Epithelial cell of prostate (primary cell): ENCODE measurements around the gene DPF3.

Source experiments
- DNase-seq: peaks from one replicate; pipeline ENCODE4 v3.0.0-alpha.2; 2011; ENCODE audit warnings: low read depth, low spot score
- H3K27ac ChIP-seq: fragments of 450-650 bp; 2 replicates; pipeline ENCODE4 v1.5.1; 2017; ENCODE audit warnings: mild to moderate bottlenecking

DPF3 gene

GRCh38 chr14:72594099-72594901, 299.6 kb downstream of the DPF3 start:
- DNase-seq: no peak
- H3K27ac ChIP-seq: no peak overlapping the region

DNA sequence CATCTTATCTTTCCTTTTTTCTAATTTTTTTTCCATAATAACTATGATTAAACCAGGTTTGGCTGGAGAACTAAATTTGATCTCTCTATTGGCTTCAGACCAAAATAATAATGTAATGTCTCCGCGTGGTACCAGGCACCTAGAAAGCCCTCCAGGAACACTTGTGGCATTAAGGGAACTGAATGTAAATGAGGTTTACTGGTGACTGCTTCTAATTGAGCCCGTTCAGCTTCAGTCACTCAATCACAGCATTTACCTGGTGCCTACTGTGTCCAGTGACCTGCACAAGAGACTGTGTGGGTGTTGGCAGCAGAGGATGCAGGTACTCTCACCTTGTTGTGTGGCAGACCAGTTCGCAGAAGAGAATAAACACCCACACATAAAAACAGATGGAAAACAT, 302.5 kb downstream of the DPF3 start:
- H3K27ac ChIP-seq: no peak overlapping the region
- DNase-seq: no peak

DNA sequence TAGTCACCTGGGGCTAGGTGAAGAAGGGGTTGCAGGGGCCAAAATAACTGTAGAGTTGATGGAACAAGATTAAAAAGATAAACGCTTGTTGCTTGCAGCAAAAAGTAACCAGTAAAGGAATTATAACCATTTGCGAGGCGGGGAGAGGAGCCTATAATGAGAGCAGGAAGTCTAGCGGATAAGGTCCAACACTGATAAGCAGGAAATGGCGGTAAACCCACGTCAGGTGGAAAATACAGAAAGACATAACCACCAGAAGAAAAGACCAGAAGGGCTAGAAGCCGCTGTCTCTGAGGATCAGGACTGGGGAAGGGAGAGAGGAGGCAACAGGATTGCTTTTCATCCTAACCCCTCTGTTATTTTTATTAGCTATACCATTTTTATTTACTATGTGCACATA, 303.3 kb downstream of the DPF3 start:
- H3K27ac ChIP-seq: no peak overlapping the region
- no peak for DNase-seq

GRCh38 chr14:72589652-72590051, 304.2 kb downstream of the DPF3 start:
- no peak overlapping the region for H3K27ac ChIP-seq
- DNase-seq: no peak

- no peak for DNase-seq
- H3K27ac ChIP-seq: no peak overlapping the region
These were observed 305.4 kb downstream of the DPF3 start for GRCh38 chr14:72588521-72588920.

DNA sequence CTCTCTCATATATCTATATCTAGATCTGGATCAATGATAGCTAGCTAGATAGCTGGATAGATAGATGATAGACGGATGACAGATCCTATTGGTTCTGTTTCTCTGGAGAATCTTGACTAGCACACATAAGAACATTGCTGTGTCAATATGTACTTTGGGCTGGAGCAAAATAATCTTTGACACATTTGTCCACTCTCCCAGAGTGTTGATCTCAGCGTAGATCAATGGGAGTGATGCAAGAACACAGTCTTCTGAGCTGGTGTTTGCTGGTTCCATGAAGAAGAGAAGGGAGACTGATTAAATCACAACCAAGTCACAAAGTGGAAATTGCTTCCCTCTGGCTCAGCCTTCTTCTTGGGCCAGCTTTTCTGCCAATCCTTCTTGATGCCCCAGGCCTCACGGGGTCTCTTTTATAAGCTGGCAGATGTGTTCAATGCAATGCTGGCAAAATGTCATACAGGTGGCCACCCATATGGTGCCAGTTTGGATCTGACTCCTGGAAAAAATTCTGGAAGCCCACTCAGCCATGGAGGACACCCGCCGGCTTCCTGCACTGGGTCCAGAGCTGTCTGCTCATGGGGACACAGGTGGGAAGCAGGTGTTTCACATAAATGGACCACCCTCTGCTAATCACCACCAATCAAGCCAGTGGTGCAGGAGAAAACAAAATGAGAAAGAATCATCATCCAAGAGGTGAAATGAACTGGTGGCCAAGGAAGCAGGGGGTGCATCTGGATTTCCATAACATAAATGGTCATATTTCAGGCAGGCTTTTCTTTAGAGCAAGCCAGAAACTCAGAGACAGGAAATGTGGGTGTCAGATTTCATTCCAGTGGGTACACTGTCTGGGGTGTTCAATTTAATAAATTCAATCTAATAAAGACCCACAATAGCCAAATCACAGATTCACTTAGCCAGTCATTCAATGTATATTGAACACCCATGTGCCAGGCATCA, 310.3 kb downstream of the DPF3 start:
- no peak for DNase-seq

DNA sequence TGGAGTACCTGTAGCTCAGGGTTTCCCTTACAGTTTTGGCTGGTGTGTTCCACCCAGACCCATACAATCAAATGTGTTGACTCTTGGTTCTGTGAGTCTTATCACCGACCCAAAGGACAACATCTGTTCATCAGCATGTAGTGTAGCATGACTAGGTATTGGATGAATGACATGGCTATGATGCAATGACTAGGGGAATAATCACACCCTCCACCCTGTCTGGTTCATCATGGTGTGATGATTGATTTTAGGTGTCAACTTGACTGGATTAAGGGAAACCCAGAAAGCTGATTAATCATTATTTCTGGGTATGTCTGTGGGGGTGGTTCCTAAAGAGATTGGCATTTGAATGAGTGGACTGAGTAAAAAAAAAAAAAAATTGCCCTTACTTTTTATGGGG, 311.3 kb downstream of the DPF3 start:
- H3K27ac ChIP-seq: no peak overlapping the region
- peak; percentile 10 for DNase-seq

More for the DNA sequence above, 310.3 kb downstream of the DPF3 start:
- no peak overlapping the region for H3K27ac ChIP-seq

GRCh38 chr14:72578514-72578913, 315.4 kb downstream of the DPF3 start:
- no peak for DNase-seq
- H3K27ac ChIP-seq: no peak overlapping the region

DNA sequence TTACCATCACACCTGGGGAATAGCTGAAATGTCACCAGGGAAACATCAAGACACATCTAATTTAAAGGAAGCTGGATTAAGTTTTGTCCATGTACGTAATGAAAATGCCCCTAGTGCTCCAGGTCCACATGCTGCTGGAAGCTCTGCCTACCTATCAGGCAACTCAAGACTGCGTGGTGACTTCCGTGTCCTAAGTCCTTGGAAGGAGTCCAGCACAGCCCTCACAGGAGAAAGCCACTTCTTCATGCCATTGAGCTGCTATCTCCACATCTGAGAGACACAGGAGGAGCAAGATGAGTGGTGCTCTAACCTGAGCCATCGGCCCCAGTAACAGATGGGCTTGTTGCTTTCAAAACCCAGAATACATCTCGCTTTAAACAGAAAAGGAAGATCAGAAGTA, 316.4 kb downstream of the DPF3 start:
- no peak overlapping the region for H3K27ac ChIP-seq
- DNase-seq: no peak

GRCh38 chr14:72576258-72576657, 317.6 kb downstream of the DPF3 start:
- DNase-seq: no peak
- H3K27ac ChIP-seq: no peak overlapping the region

DNA sequence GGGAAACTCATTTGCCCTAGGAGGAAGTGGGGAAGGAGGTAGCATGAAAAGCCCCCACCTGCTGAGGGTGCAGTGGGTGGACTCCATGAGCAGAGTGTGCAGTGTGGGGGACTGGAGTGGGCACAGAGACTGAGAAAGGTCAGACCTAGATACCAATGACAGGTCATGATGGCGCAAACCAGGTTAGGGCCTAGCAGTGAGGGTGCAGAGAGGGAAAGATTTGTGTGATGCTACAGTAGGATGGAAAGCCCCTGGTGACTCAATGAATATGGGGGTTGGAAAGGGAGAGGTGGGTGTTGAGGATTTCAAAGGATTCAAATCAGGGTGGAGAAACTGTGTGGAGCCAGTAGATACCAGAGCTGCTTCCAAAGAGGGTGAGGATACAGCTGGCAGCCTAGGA, 319.2 kb downstream of the DPF3 start:
- no peak for DNase-seq
- H3K27ac ChIP-seq: no peak overlapping the region

DNA sequence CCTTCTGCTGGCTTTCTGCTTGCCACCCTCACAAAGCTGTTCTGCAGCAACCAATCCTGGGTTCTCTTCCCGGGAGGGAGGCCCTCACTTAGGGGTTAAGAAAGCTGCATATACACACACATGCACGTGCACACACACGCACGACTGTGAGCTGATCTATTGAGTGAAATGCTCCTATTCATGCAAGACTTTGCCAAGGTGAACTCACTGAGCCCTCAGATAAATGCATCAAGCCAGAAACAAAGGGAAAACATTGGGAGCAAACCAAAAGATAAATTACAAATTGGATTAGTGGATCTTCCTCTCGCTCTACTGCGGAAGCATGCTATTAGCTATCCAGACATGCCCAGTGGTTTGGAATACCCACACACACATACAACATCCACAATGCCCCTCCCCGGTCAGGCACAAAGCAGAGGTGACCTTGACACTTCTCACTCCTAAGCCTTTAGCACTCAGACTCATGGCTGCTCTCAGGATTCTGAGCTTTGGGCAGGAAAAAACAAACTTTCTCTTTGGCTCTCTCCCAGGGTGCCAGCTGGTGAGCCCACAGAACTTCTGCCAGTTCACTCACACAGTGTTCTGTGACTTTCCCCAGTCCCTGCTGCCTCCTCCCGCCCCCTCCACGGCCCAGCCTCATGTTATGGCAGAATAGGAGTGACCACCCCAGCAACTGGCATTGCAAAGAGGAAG, 320.0 kb downstream of the DPF3 start:
- H3K27ac ChIP-seq: no peak overlapping the region
- DNase-seq: no peak
